SK-N-SH treated with all-trans-retinoic acid at 6 μM for 48 hours (cell line): Measurements from ENCODE around the gene CDH7.

Source experiments
- BACH2 ChIP-seq: fragments of 250-450 bp; sonication (Bioruptor Pico); IDR thresholded peaks from 2 replicates; pipeline ENCODE4 v1.9.0; 2021; ENCODE audit warnings: mild to moderate bottlenecking, borderline replicate concordance
- CREB5 ChIP-seq: fragments of 250-450 bp; sonication (Bioruptor Pico); IDR thresholded peaks from 2 replicates; pipeline ENCODE4 v1.5.1; 2020; ENCODE audit warnings: low read depth, mild to moderate bottlenecking, moderate library complexity
- CSDC2 ChIP-seq: fragments of 250-450 bp; sonication (Bioruptor Pico); IDR thresholded peaks from 2 replicates; pipeline ENCODE4 v1.5.0; 2020; ENCODE audit warnings: mild to moderate bottlenecking, moderate library complexity
- CSRNP3 ChIP-seq: fragments of 250-450 bp; sonication (Bioruptor Pico); IDR thresholded peaks from 2 replicates; pipeline ENCODE4 v1.5.1; 2021; ENCODE audit warnings: mild to moderate bottlenecking, moderate library complexity
- GLIS3 ChIP-seq: fragments of 250-450 bp; sonication (Bioruptor Pico); IDR thresholded peaks from 2 replicates; pipeline ENCODE4 v1.5.0; 2020; ENCODE audit warnings: mild to moderate bottlenecking, moderate library complexity
- PATZ1 ChIP-seq: fragments of 250-450 bp; sonication (Bioruptor Pico); IDR thresholded peaks from 2 replicates; pipeline ENCODE4 v1.8.0; 2020; ENCODE audit warnings: mild to moderate bottlenecking, moderate library complexity, borderline replicate concordance
- PPARA ChIP-seq: fragments of 250-450 bp; sonication (Bioruptor Pico); IDR thresholded peaks from 2 replicates; pipeline ENCODE4 v1.5.0; 2020; ENCODE audit warnings: mild to moderate bottlenecking, borderline replicate concordance
- ZC3H10 ChIP-seq: fragments of 250-450 bp; sonication (Bioruptor Pico); IDR thresholded peaks from 2 replicates; pipeline ENCODE4 v1.5.1; 2021; ENCODE audit warnings: mild to moderate bottlenecking, moderate library complexity
- ZFP3 ChIP-seq: fragments of 250-450 bp; sonication (Bioruptor Pico); IDR thresholded peaks from 2 replicates; pipeline ENCODE4 v1.5.0; 2020; ENCODE audit warnings: mild to moderate bottlenecking, moderate library complexity
- ZFP30 ChIP-seq: fragments of 450-650 bp; formaldehyde crosslinking; IDR thresholded peaks from 2 replicates; pipeline ENCODE4 v1.5.0; 2022; ENCODE audit warnings: mild to moderate bottlenecking, moderate library complexity

- TF ChIP-seq BACH2 (no peak), CREB5 (CRISPR knock-in tag) (no peak), PATZ1 (CRISPR knock-in tag) (no peak), PPARA (no peak), ZFP30 (no peak), CSRNP3 (no peak), GLIS3 (CRISPR knock-in tag) (no peak), ZC3H10 (CRISPR knock-in tag) (no peak), ZFP3 (CRISPR knock-in tag) (no peak), CSDC2 (CRISPR knock-in tag) (no peak)
Measured at GRCh38 chr18:65876310-65876709, 125.5 kb downstream of the CDH7 start.
